CD8-positive, alpha-beta memory T cell (primary cell): ENCODE measurements around the gene BAIAP2L1. TPM values are rescaled to one million over a fixed set of nuclear protein-coding genes. Genes with fewer than 3 reads are reported as not detected.

ENCODE experiments used
- CTCF ChIA-PET: fragments of 350-600 bp; sonication (Branson Sonifier 250); formaldehyde crosslinking; loops from one replicate; lab custom pipeline; 2021; ENCODE audit warnings: antibody characterized with exemption; lab: Charles Lee
- POLR2A ChIA-PET: fragments of 350-600 bp; sonication (Branson Sonifier 250); formaldehyde crosslinking; loops from one replicate; lab custom pipeline; 2021; ENCODE audit warnings: antibody characterized with exemption; lab: Charles Lee
- DNase-seq, 5 donors: peaks; one replicate each; pipeline versions ENCODE4 v3.0.0 to v3.0.0-alpha.2; 2020 to 2022; ENCODE audit warnings: mixed read lengths in 1 of 5
- H3K27ac ChIP-seq: one replicate; pipeline ENCODE4 v1.7.0; 2013; ENCODE audit warnings: low read depth, mild to moderate bottlenecking, low read length, moderate library complexity
- H3K27me3 ChIP-seq: 2 replicates; pipeline ENCODE4 v1.7.0; 2013; ENCODE audit warnings: low read length, mild to moderate bottlenecking; ENCODE audit not compliant: insufficient read depth, poor library complexity, severe bottlenecking
- H3K36me3 ChIP-seq: 2 replicates; pipeline ENCODE4 v1.7.0; 2013; ENCODE audit warnings: mild to moderate bottlenecking, low read length, moderate library complexity; ENCODE audit not compliant: insufficient read depth
- H3K4me1 ChIP-seq: 2 replicates; pipeline ENCODE4 v1.7.0; 2013; ENCODE audit warnings: mild to moderate bottlenecking, low read length, moderate library complexity; ENCODE audit not compliant: insufficient read depth
- H3K4me3 ChIP-seq: 2 replicates; pipeline ENCODE4 v1.7.0; 2013; ENCODE audit warnings: mild to moderate bottlenecking, low read length
- H3K9me3 ChIP-seq: 2 replicates; pipeline ENCODE4 v1.7.0; 2013; ENCODE audit warnings: mild to moderate bottlenecking, low read length
- H3K27ac Mint-ChIP-seq, 8 donors: one replicate each; pipeline ENCODE4 v1.8.0; 2020 to 2021; ENCODE audit warnings: mixed read lengths in 8 of 8, mild to moderate bottlenecking in 6 of 8, inconsistent platforms in 3 of 8, moderate library complexity in 3 of 8
- H3K27me3 Mint-ChIP-seq, 2 donors: one replicate each; pipeline ENCODE4 v1.8.0; 2020 to 2021; ENCODE audit warnings: mixed read lengths in 2 of 2, mild to moderate bottlenecking in 1 of 2, moderate library complexity in 1 of 2
- H3K36me3 Mint-ChIP-seq, 3 donors: one replicate each; pipeline ENCODE4 v1.8.0; 2020 to 2021; ENCODE audit warnings: mixed read lengths in 3 of 3, inconsistent platforms in 1 of 3, mild to moderate bottlenecking in 1 of 3
- H3K4me1 Mint-ChIP-seq, 3 donors: one replicate each; pipeline ENCODE4 v1.8.0; 2020 to 2021; ENCODE audit warnings: mixed read lengths in 3 of 3, inconsistent platforms in 1 of 3, mild to moderate bottlenecking in 1 of 3
- H3K4me3 Mint-ChIP-seq, 7 donors: one replicate each; pipeline ENCODE4 v1.8.0; 2020 to 2021; ENCODE audit warnings: mixed read lengths in 7 of 7, mild to moderate bottlenecking in 6 of 7, moderate library complexity in 4 of 7, inconsistent platforms in 2 of 7
- H3K9me3 Mint-ChIP-seq, 5 donors: one replicate each; pipeline ENCODE4 v1.8.0; 2020 to 2022; ENCODE audit warnings: mixed read lengths in 5 of 5, mild to moderate bottlenecking in 3 of 5, moderate library complexity in 2 of 5, inconsistent platforms in 1 of 5
- polyA plus RNA-seq: library from polyadenylated mRNA; unstranded; fragments of 300-500 nt; fragmentation: Illumina TruSeq; gene quantifications from one replicate; pipeline ENCODE4 v1.2.3, GENCODE V29; 2021
- total RNA-seq, 2 experiments: library from RNA; stranded (reverse); gene quantifications; one replicate each; pipeline ENCODE4 v1.2.3, GENCODE V29; 2021

Gene BAIAP2L1
- total and polyA plus RNA-seq, 3 experiments from 2014 or later, result 0.29 to 1.3 (median 0.58) TPM

- H3K4me3 ChIP-seq, result no peak overlapping the region
- peak overlapping the region in 1 of 8 donors; percentile 47 for H3K27ac Mint-ChIP-seq
- no peaks in the 10 kb centered on the region for H3K9me3 ChIP-seq
- H3K27me3 ChIP-seq, result no peaks in the 10 kb centered on the region
- peaks cover 11% of the 10 kb centered on the region for H3K36me3 ChIP-seq
- H3K4me1 ChIP-seq, result peaks cover 21% of the 10 kb centered on the region
- DNase-seq, result no peak
- no peaks in the 10 kb centered on the region for H3K9me3 Mint-ChIP-seq
- H3K4me1 Mint-ChIP-seq, result peaks cover 13 to 29% (median 25%) of the 10 kb centered on the region in 3 donors
- ChIA-PET CTCF (no interaction called here), POLR2A (no interaction called here)
- no peak overlapping the region for H3K27ac ChIP-seq
- peaks cover 0 to 56% (median 9%) of the 10 kb centered on the region in 3 donors for H3K36me3 Mint-ChIP-seq
- no peaks in the 10 kb centered on the region for H3K27me3 Mint-ChIP-seq
- no peak overlapping the region for H3K4me3 Mint-ChIP-seq
Measured at GRCh38 chr7:98244871-98245270, 156.0 kb downstream of the BAIAP2L1 start.

- H3K4me1 ChIP-seq, result peaks cover 2% of the 10 kb centered on the region
- no peaks in the 10 kb centered on the region for H3K27me3 ChIP-seq
- Mint-ChIP-seq H3K27ac (no peak overlapping the region), H3K36me3 (peaks cover 3 to 67% (median 8%) of the 10 kb centered on the region in 3 donors), H3K9me3 (no peaks in the 10 kb centered on the region), H3K27me3 (no peaks in the 10 kb centered on the region), H3K4me1 (peaks cover 1 to 12% (median 9%) of the 10 kb centered on the region in 3 donors), H3K4me3 (no peak overlapping the region)
- POLR2A ChIA-PET, result no interaction called here
- H3K9me3 ChIP-seq, result no peaks in the 10 kb centered on the region
- H3K36me3 ChIP-seq, result peaks cover 17% of the 10 kb centered on the region
- CTCF ChIA-PET, result no interaction called here
- no peak overlapping the region for H3K4me3 ChIP-seq
- H3K27ac ChIP-seq, result no peak overlapping the region
- no peak for DNase-seq
Measured at GRCh38 chr7:98242934-98243333, 158.0 kb downstream of the BAIAP2L1 start.

GRCh38 chr7:98242342-98242741, 158.5 kb downstream of the BAIAP2L1 start:
- H3K27ac Mint-ChIP-seq, result no peak overlapping the region
- POLR2A ChIA-PET, result no interaction called here
- H3K4me3 Mint-ChIP-seq, result no peak overlapping the region
- peaks cover 3 to 70% (median 7%) of the 10 kb centered on the region in 3 donors for H3K36me3 Mint-ChIP-seq
- no peaks in the 10 kb centered on the region for H3K27me3 Mint-ChIP-seq
- Histone ChIP-seq H3K27me3 (no peaks in the 10 kb centered on the region), H3K27ac (no peak overlapping the region), H3K4me1 (no peaks in the 10 kb centered on the region), H3K9me3 (no peaks in the 10 kb centered on the region), H3K4me3 (no peak overlapping the region), H3K36me3 (peaks cover 17% of the 10 kb centered on the region)
- no peaks in the 10 kb centered on the region for H3K9me3 Mint-ChIP-seq
- no peak for DNase-seq
- CTCF ChIA-PET, result interaction anchor here (1.0 kb wide), 1 partner anchor 220 kb away, joined by 3 read pairs; no protein-coding TSS in a partner anchor
- H3K4me1 Mint-ChIP-seq, result peaks cover 0 to 9% (median 3%) of the 10 kb centered on the region in 3 donors

GRCh38 chr7:98241674-98242241, 159.1 kb downstream of the BAIAP2L1 start:
- no peak for DNase-seq
- Histone ChIP-seq H3K27ac (no peak overlapping the region), H3K9me3 (no peaks in the 10 kb centered on the region), H3K4me3 (no peak overlapping the region), H3K4me1 (no peaks in the 10 kb centered on the region), H3K27me3 (no peaks in the 10 kb centered on the region), H3K36me3 (peaks cover 17% of the 10 kb centered on the region)
- Mint-ChIP-seq H3K4me1 (peaks cover 0 to 6% (median 0%) of the 10 kb centered on the region in 3 donors), H3K4me3 (no peak overlapping the region), H3K9me3 (no peaks in the 10 kb centered on the region), H3K27me3 (no peaks in the 10 kb centered on the region), H3K27ac (peak overlapping the region in 1 of 8 donors; percentile 64), H3K36me3 (peaks cover 3 to 72% (median 7%) of the 10 kb centered on the region in 3 donors)
- ChIA-PET CTCF (interaction anchor here (1.0 kb wide), 1 partner anchor 220 kb away, joined by 3 read pairs; no protein-coding TSS in a partner anchor), POLR2A (no interaction called here)

Other genes with a start within 250 kb of the BAIAP2L1 start
- not detected for gene BHLHA15, start 189.7 kb downstream of the BAIAP2L1 start, total RNA-seq
- gene BHLHA15, start 189.7 kb downstream of the BAIAP2L1 start, polyA plus RNA-seq, result not detected
- gene TECPR1, start 148.9 kb downstream of the BAIAP2L1 start, total RNA-seq, result 10 to 100 TPM; 33.7 to 34.2 TPM
- 22.7 TPM for gene TECPR1, start 148.9 kb downstream of the BAIAP2L1 start, polyA plus RNA-seq
- 10 to 100 TPM; 58.4 to 65.0 TPM for gene BRI3, start 119.4 kb downstream of the BAIAP2L1 start, total RNA-seq
- gene BRI3, start 119.4 kb downstream of the BAIAP2L1 start, polyA plus RNA-seq, result 15.4 TPM
- gene NPTX2, start 216.2 kb upstream of the BAIAP2L1 start, total RNA-seq, result not detected
- gene NPTX2, start 216.2 kb upstream of the BAIAP2L1 start, polyA plus RNA-seq, result 0.16 TPM